Thyroid gland (tissue), 4 donors: Measurements from ENCODE around the gene LRMDA. TPM values are rescaled to one million over a fixed set of nuclear protein-coding genes. Genes with fewer than 3 reads are reported as not detected.

Source experiments
- DNase-seq, 2 donors: peaks; one replicate each; pipeline ENCODE4 v3.0.0-alpha.2; 2019
- H3K27ac ChIP-seq, 3 donors: fragments of 200-600 bp; sonication (generic); 1 replicate in 2 of 3; 2 replicates in 1 of 3; pipeline ENCODE4 v1.5.1; 2016 to 2019; ENCODE audit warnings: mild to moderate bottlenecking in 1 of 3, moderate library complexity in 1 of 3
- H3K27me3 ChIP-seq: fragments of 200-600 bp; sonication (generic); one replicate; pipeline ENCODE4 v1.5.1; 2019
- H3K36me3 ChIP-seq, 2 donors: fragments of 200-600 bp; sonication (generic); one replicate each; pipeline ENCODE4 v1.5.1; 2016 to 2019
- H3K4me1 ChIP-seq, 2 donors: fragments of 200-600 bp; sonication (generic); one replicate each; pipeline ENCODE4 v1.5.1; 2017 to 2019
- H3K4me3 ChIP-seq, 3 donors: fragments of 200-600 bp; sonication (generic); replicated peaks in 1 of 3; 1 replicate in 2 of 3; 2 replicates in 1 of 3; pipeline ENCODE4 v1.5.1; 2016; ENCODE audit warnings: mild to moderate bottlenecking in 1 of 3
- H3K9me3 ChIP-seq: fragments of 200-600 bp; sonication (generic); one replicate; pipeline ENCODE4 v1.5.1; 2017
- CTCF ChIP-seq, 6 experiments: fragments of 200-600 bp in 3 of 6; fragments of 450-650 bp in 3 of 6; sonication (generic) in 3 of 6; IDR thresholded peaks; one replicate each; pipeline ENCODE4 v1.5.1; 2016 to 2019; ENCODE audit warnings: antibody characterized with exemption in 6 of 6, mild to moderate bottlenecking in 2 of 6, inconsistent platforms in 1 of 6, moderate library complexity in 1 of 6
- POLR2A ChIP-seq, 2 donors: fragments of 450-650 bp; IDR thresholded peaks; one replicate each; pipeline ENCODE4 v1.6.1; 2017; ENCODE audit warnings: antibody characterized with exemption in 2 of 2, mild to moderate bottlenecking in 2 of 2, moderate library complexity in 1 of 2
- WGBS, 2 donors: methylation state at CpG; one replicate each; pipeline ENCODE4 v1.1.5; 2017; 5-methylcytosine and 5-hydroxymethylcytosine counted together
- intact Hi-C: fragments of 100-400 bp; cut with DNase I; formaldehyde crosslinking; loops from one replicate; pipeline ENCODE4 v1.15.1; 2023
- total RNA-seq, 4 donors: library from RNA; depleted of rRNA; stranded (reverse); fragments of >200 nt; gene quantifications; one replicate each; pipeline ENCODE4 v1.2.3, GENCODE V29; 2016

The LRMDA gene
- total RNA-seq, 4 donors from 2014 or later = 16.5 to 31.7 (median 23.2) TPM

- peaks cover 6 to 12% of the 10 kb centered on the region in 2 donors for H3K4me1 ChIP-seq
- H3K27me3 ChIP-seq = no peaks in the 10 kb centered on the region
- intact Hi-C loops = no loop called here
- no peaks in the 10 kb centered on the region for H3K9me3 ChIP-seq
- 92 to 96% methylated on average over 5 of the region's 5 CpGs for WGBS, 2 donors
- DNase-seq = no peak
- H3K27ac ChIP-seq = no peak overlapping the region
- no peak for TF ChIP-seq POLR2A (IDR thresholded peaks at IDR 0.05)
- TF ChIP-seq CTCF (IDR thresholded peaks at IDR 0.05) = no peak
- H3K36me3 ChIP-seq = no peaks in the 10 kb centered on the region
- no peak overlapping the region for H3K4me3 ChIP-seq
These were observed 393.8 kb downstream of the LRMDA start for GRCh38 chr10:75825235-75825634.

GRCh38 chr10:75825661-75826060 lies 394.2 kb downstream of the LRMDA start:
- Histone ChIP-seq H3K36me3 (no peaks in the 10 kb centered on the region), H3K9me3 (no peaks in the 10 kb centered on the region), H3K27ac (no peak overlapping the region), H3K27me3 (no peaks in the 10 kb centered on the region), H3K4me1 (peaks cover 6 to 11% of the 10 kb centered on the region in 2 donors), H3K4me3 (no peak overlapping the region)
- no peak for DNase-seq
- 84% methylated on average over 5 of the region's 5 CpGs for WGBS, 2 donors
- TF ChIP-seq POLR2A (IDR thresholded peaks at IDR 0.05) (no peak), CTCF (IDR thresholded peaks at IDR 0.05) (no peak)
- intact Hi-C loops = no loop called here

GRCh38 chr10:75826846-75827245 lies 395.4 kb downstream of the LRMDA start:
- H3K36me3 ChIP-seq = no peaks in the 10 kb centered on the region
- H3K27ac ChIP-seq = no peak overlapping the region
- no peak for DNase-seq
- H3K4me1 ChIP-seq = peaks cover 6 to 11% of the 10 kb centered on the region in 2 donors
- H3K9me3 ChIP-seq = no peaks in the 10 kb centered on the region
- intact Hi-C loops = no loop called here
- no peaks in the 10 kb centered on the region for H3K27me3 ChIP-seq
- H3K4me3 ChIP-seq = no peak overlapping the region
- WGBS, 2 donors = 84 to 89% methylated on average over 5 of the region's 5 CpGs
- TF ChIP-seq CTCF (IDR thresholded peaks at IDR 0.05) (no peak), POLR2A (IDR thresholded peaks at IDR 0.05) (no peak)

- H3K4me1 ChIP-seq = peaks cover 6 to 11% of the 10 kb centered on the region in 2 donors
- WGBS, 2 donors = 91 to 92% methylated on average over 5 of the region's 5 CpGs
- no peak overlapping the region for H3K27ac ChIP-seq
- H3K27me3 ChIP-seq = no peaks in the 10 kb centered on the region
- no peaks in the 10 kb centered on the region for H3K36me3 ChIP-seq
- H3K4me3 ChIP-seq = no peak overlapping the region
- intact Hi-C loops = no loop called here
- no peaks in the 10 kb centered on the region for H3K9me3 ChIP-seq
- DNase-seq = no peak
- TF ChIP-seq CTCF (IDR thresholded peaks at IDR 0.05) (no peak), POLR2A (IDR thresholded peaks at IDR 0.05) (no peak)
These were observed 396.2 kb downstream of the LRMDA start for GRCh38 chr10:75827587-75828021.

- no peak overlapping the region for H3K27ac ChIP-seq
- no peaks in the 10 kb centered on the region for H3K27me3 ChIP-seq
- peaks cover 6 to 11% of the 10 kb centered on the region in 2 donors for H3K4me1 ChIP-seq
- no peak overlapping the region for H3K4me3 ChIP-seq
- H3K36me3 ChIP-seq = no peaks in the 10 kb centered on the region
- intact Hi-C loops = no loop called here
- no peak for DNase-seq
- WGBS, 2 donors = 79 to 81% methylated on average over 3 of the region's 3 CpGs
- TF ChIP-seq POLR2A (IDR thresholded peaks at IDR 0.05) = no peak
- no peak for TF ChIP-seq CTCF (IDR thresholded peaks at IDR 0.05)
- H3K9me3 ChIP-seq = no peaks in the 10 kb centered on the region
These were observed 397.0 kb downstream of the LRMDA start for GRCh38 chr10:75828413-75828812.
